COLO668 (cell line): Measurements from ENCODE around the gene IDI2.
"Not testable (repeated sequence)": the region's sequence is repeated elsewhere in the genome, so short reads cannot be mapped to it uniquely, and the experiment has no call there.

Experiments used
- DNase-seq: peaks from one replicate; lab custom pipeline; 2025; ENCODE audit not compliant: unreplicated experiment; lab: John Stamatoyannopoulos, UW

Gene IDI2

GRCh38 chr10:1048349-1048731, 22.7 kb upstream of the IDI2 start:
- peak; percentile 43 for DNase-seq

GRCh38 chr10:1047937-1048336, 22.3 kb upstream of the IDI2 start:
- peak; percentile 6 for DNase-seq

DNA sequence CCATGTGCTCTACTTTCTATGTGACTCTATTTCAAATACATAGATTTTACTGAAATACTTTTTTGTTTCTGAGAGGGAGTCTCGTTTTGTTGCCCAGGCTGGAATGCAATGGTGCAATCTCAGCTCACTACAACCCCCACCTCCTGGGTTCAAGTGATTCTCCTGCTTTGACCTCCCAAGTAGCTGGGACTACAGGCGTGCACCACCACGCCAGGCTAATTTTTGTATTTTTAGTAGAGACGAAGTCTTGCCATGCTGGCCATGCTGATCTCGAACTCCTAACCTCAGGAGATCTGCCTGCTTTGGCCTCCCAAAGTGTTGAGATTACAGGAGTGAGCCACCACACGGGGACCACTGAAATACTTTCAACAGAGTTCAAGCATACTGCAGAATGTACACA, 19.8 kb upstream of the IDI2 start:
- no peak for DNase-seq

GRCh38 chr10:1044964-1045363, 19.3 kb upstream of the IDI2 start:
- DNase-seq: no peak

DNA sequence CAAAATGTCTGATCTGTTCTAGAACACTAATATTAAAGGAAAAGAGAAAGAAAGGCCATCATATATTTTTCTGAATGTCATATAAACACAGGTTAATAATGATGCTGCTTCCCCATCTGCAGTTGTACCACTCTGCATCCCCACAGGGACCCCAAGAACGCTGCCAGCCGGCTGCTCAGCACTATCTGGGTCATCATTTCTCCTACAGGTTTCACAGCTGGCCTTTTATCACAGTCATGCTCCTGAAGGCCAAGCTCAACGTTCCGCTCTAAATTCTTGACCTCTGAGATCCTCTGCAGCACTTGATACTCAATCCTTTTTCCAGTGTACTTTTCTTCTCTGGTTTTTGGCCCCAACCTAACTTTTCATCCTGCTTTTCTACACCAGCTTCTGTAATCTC, 18.5 kb upstream of the IDI2 start:
- DNase-seq: no peak

GRCh38 chr10:1043532-1043995, 17.9 kb upstream of the IDI2 start:
- DNase-seq: no peak

DNA sequence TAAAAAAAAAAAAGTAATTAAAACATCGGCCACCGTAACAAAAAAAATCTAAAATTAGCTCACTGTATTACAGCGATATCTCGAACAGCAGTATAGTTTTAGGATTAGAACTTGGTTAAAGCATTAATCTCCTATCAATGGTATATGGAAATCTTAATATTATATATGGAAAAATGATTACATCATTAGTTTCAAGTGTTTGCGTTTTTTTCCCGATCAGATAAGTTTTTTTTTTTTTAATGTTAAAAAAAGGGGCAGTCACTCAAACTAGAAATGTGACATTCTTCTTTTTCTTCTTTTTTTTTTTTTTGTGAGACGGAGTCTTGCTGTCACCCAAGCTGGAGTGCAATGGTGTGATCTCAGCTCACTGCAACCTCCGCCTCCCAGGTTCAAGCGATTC, 15.9 kb upstream of the IDI2 start:
- DNase-seq: no peak

GRCh38 chr10:1040133-1040532, 14.5 kb upstream of the IDI2 start:
- no peak for DNase-seq

- DNase-seq: not testable (repeated sequence)
Observed at GRCh38 chr10:1038769-1039168, 13.1 kb upstream of the IDI2 start.

DNA sequence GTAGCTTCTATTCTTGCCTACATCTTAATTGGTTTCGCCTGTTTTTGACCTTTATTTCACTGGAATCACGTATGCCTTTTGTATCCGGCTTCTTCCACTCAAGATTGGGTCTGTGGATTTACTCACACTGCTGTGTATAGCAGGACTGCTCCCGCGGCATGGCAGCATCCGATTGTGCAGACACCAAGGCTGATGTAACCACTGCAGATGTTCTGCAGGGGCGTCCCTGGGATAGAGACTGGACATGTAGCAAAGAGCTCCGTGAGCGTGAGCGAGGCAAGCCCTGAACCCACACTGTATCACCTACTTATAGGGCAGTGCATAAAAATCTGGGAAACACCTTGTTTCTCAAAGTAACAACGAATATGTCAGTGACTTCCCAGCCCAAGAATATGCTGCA, 11.4 kb upstream of the IDI2 start:
- no peak for DNase-seq

- DNase-seq: peak; percentile 8
Observed at GRCh38 chr10:1036341-1036791, 10.7 kb upstream of the IDI2 start.

- no peak for DNase-seq
Observed at GRCh38 chr10:1035201-1035600, 9.5 kb upstream of the IDI2 start.

DNA sequence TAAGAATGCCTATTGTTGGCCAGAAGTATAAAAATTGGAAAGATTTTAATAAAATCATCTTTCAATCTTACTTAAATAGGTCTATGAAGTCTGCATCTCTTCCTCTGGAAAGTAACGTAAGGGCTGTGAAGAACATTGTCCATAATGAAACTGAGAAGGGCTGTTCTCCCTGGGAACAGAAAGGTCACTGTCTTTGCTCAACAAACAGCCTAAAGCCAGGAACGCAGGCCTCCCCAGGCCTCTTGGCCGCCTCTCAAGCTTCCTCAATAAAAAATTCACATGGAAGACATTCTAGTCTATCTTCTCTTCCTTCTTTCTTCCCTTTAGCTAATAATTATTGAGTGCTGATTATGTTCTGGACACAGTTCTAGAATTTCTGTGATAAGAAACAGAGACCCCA, 9.1 kb upstream of the IDI2 start:
- DNase-seq: no peak

DNA sequence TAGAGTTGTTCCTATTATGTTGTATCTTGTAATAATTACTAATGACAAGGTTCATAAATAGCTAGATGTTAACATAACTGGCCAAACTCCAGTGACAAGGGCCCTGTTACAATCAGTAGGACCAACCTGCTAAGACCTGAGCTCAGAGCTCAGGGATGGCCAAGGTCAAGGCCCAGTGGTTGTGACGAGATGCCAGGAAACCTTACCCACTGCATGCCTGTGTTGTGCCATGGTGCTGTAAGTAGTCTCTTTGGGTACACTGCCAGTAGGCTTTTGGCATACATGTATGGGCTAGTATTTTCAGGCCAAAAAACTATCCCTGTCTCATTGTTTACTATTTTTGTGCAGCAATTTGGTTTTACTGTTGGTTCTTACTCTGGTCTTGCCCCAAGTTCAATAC, 7.9 kb upstream of the IDI2 start:
- DNase-seq: no peak

DNA sequence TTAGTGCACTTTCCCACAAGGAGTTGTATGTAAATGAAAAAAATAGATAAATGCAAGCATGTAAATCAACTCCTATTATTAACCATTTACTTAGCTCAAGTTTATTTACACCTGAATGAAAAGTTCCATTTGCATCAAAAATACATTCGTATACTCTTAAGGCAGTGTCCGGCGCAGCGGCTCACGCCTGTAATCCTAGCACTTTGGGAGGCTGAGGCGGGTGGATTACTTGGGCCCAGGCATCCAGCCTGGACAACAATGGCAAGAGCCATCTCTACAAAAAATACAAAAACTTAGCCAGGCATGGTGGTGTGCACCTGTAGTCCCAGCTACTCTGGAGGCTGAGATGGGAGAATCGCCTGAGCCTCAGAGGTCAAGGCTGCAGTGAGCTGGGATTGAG, 4.2 kb upstream of the IDI2 start:
- DNase-seq: no peak

DNA sequence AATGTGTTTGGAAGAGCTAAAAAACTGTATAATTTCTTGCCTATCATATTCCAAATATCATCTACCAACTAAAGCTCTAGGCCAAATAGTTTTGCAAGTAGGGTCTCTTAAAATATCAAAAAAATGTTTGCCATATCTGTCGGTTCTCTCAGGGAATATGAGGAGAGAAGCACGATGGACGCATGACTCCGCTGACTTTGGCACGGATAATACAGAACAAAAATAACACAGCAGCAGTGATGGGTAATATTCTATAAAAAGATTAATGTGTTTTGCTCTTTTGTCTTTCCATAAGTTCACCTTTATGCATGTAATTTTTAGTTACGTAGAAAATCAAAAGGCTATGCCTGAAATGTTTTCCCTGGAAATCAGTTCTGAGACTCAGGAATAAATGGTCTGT, 919 bp upstream of the IDI2 start:
- DNase-seq: no peak

GRCh38 chr10:1024103-1024502, 1.6 kb downstream of the IDI2 start:
- DNase-seq: no peak

- no peak for DNase-seq
Observed at GRCh38 chr10:1022413-1022812, 3.2 kb downstream of the IDI2 start.

GRCh38 chr10:1020958-1021357, 4.7 kb downstream of the IDI2 start:
- no peak for DNase-seq

DNA sequence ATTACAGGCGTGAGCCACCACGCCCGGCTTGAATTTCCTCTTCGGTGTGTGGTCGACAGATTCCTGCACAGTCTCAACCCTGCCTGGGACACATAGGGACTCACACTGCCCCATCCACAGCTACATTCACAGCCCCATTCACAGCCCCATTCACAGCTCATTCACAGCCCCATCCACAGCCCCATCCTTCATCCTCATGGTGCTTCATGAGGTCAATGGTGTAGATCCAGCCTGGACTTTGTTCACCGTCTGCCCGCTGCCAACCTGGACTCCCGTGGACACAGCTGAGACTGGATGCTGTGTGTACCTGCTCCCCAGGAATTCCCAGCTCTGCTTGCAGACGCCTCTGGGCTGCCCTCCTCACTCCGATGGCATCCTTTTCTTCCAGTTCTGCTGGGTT, 5.2 kb downstream of the IDI2 start:
- no peak for DNase-seq

- no peak for DNase-seq
Observed at GRCh38 chr10:1019362-1019761, 6.3 kb downstream of the IDI2 start.

GRCh38 chr10:1015688-1016087, 10.0 kb downstream of the IDI2 start:
- DNase-seq: no peak

GRCh38 chr10:1011696-1012095, 14.0 kb downstream of the IDI2 start:
- DNase-seq: no peak

DNA sequence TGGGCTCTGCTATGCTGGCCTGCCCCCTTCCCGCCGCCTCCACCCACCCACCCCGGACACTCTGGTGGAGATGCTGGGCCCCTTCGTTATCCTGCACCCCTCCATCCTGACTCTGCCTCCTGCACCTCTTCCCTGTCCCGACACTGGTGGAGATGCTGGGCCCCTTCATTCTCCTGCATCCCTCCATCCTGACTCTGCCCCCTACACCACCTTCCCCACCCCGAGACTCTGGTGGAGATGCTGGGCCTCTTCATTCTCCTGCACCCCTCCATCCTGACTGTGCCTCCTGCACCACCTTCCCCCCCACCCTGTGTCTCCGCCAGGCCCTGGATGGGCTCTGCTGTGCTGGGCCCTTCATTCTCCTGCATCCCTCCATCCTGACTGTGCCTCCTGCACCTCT, 15.0 kb downstream of the IDI2 start:
- DNase-seq: no peak
